PC-9 (cell line): Measurements from ENCODE around the gene PAX8. TPM values are rescaled to one million over a fixed set of nuclear protein-coding genes. Genes with fewer than 3 reads are reported as not detected.

ENCODE experiments used
- BruUV-seq: library from RNA; stranded (reverse); fragments of 400-500 nt; replicated peaks from 2 replicates; lab custom pipeline; 2021; lab: Mats Ljungman, UMichigan
- CTCF ChIA-PET: fragments of 300-600 bp; sonication (Branson Sonifier 250); formaldehyde crosslinking; loops from one replicate; lab custom pipeline; 2022; ENCODE audit warnings: antibody characterized with exemption; lab: Charles Lee
- POLR2A ChIA-PET: fragments of 300-600 bp; sonication (Branson Sonifier 250); formaldehyde crosslinking; loops from one replicate; lab custom pipeline; 2022; ENCODE audit warnings: antibody characterized with exemption; ENCODE audit not compliant: unreplicated experiment; lab: Charles Lee
- DNase-seq, 2 experiments: peaks; one replicate each; pipeline versions ENCODE4 v3.0.0 to v3.0.0-alpha.2; 2015 to 2022; ENCODE audit warnings: mixed read lengths in 1 of 2
- H2AFZ ChIP-seq: fragments of 200-600 bp; sonication (generic); 2 replicates; pipeline ENCODE4 v1.8.1; 2017; ENCODE audit warnings: antibody characterized with exemption
- H3F3A ChIP-seq: fragments of 200-600 bp; sonication (generic); 2 replicates; pipeline ENCODE4 v1.8.1; 2017; ENCODE audit warnings: antibody characterized with exemption, mild to moderate bottlenecking, low read depth; ENCODE audit not compliant: insufficient read depth
- H3K27ac ChIP-seq: fragments of 200-600 bp; sonication (generic); 2 replicates; pipeline ENCODE4 v1.6.1; 2016; ENCODE audit warnings: mixed run types
- H3K27me3 ChIP-seq: fragments of 200-600 bp; sonication (generic); 2 replicates; pipeline ENCODE4 v1.6.1; 2016; ENCODE audit warnings: low read depth, mixed run types; ENCODE audit not compliant: insufficient read depth
- H3K36me3 ChIP-seq: fragments of 200-600 bp; sonication (generic); 2 replicates; pipeline ENCODE4 v1.6.1; 2016; ENCODE audit warnings: low read depth, mixed run types
- H3K4me1 ChIP-seq: fragments of 200-600 bp; sonication (generic); replicated peaks from 2 replicates; pipeline ENCODE4 v1.6.1; 2016; ENCODE audit warnings: mixed run types; ENCODE audit not compliant: insufficient read depth
- H3K4me2 ChIP-seq: fragments of 200-600 bp; sonication (generic); 2 replicates; pipeline ENCODE4 v1.6.1; 2017; ENCODE audit warnings: mixed run types
- H3K4me3 ChIP-seq: fragments of 200-600 bp; sonication (generic); 2 replicates; pipeline ENCODE4 v1.6.1; 2016; ENCODE audit warnings: mixed run types
- H3K79me2 ChIP-seq: fragments of 200-600 bp; sonication (generic); 2 replicates; pipeline ENCODE4 v1.6.1; 2017; ENCODE audit warnings: low read depth, mixed run types
- H3K9me2 ChIP-seq: fragments of 200-600 bp; sonication (generic); 2 replicates; pipeline ENCODE4 v1.8.1; 2017; ENCODE audit warnings: mild to moderate bottlenecking; ENCODE audit not compliant: insufficient read depth
- H3K9me3 ChIP-seq: fragments of 200-600 bp; sonication (generic); 2 replicates; pipeline ENCODE4 v1.8.1; 2016; ENCODE audit warnings: low read depth; ENCODE audit not compliant: insufficient read depth
- H4K20me1 ChIP-seq: fragments of 200-600 bp; sonication (generic); 2 replicates; pipeline ENCODE4 v1.8.1; 2017; ENCODE audit not compliant: insufficient read depth
- EZH2 ChIP-seq: fragments of 200-600 bp; sonication (generic); IDR thresholded peaks from 2 replicates; pipeline ENCODE4 v1.8.0; 2017; ENCODE audit warnings: antibody characterized with exemption, low read depth
- intact Hi-C: fragments of 100-400 bp; cut with micrococcal nuclease; formaldehyde crosslinking; loops from one replicate; pipeline ENCODE4 v1.10.0; 2022; ENCODE audit not compliant: unreplicated experiment
- total RNA-seq: library from RNA; stranded (reverse); gene quantifications from 2 replicates; pipeline ENCODE4 v1.2.3, GENCODE V29; 2021
- TF ChIP-seq, protein P1 (sequence below): fragments of 200-600 bp; sonication (generic); conservative IDR thresholded peaks from 2 replicates; pipeline ENCODE4 v1.6.1; 2017; ENCODE audit warnings: mixed run types, antibody characterized with exemption, mild to moderate bottlenecking, moderate library complexity

The PAX8 gene
- total RNA-seq, 1 experiment from 2014 or later: 5.8 TPM

GRCh38 chr2:113178891-113179290 is 99.8 kb downstream of the PAX8 start:
- no peaks in the 10 kb centered on the region for H3K36me3 ChIP-seq
- no peaks in the 10 kb centered on the region for H3K9me3 ChIP-seq
- H3K4me3 ChIP-seq: no peak overlapping the region
- no TSS peak for BruUV-seq
- no peak overlapping the region for H3K4me2 ChIP-seq
- H3K27ac ChIP-seq: no peak overlapping the region
- no peak for TF ChIP-seq EZH2
- TF ChIP-seq, protein P1, sequence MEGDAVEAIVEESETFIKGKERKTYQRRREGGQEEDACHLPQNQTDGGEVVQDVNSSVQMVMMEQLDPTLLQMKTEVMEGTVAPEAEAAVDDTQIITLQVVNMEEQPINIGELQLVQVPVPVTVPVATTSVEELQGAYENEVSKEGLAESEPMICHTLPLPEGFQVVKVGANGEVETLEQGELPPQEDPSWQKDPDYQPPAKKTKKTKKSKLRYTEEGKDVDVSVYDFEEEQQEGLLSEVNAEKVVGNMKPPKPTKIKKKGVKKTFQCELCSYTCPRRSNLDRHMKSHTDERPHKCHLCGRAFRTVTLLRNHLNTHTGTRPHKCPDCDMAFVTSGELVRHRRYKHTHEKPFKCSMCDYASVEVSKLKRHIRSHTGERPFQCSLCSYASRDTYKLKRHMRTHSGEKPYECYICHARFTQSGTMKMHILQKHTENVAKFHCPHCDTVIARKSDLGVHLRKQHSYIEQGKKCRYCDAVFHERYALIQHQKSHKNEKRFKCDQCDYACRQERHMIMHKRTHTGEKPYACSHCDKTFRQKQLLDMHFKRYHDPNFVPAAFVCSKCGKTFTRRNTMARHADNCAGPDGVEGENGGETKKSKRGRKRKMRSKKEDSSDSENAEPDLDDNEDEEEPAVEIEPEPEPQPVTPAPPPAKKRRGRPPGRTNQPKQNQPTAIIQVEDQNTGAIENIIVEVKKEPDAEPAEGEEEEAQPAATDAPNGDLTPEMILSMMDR: no peak
- no peaks in the 10 kb centered on the region for H3K4me1 ChIP-seq
- no peak overlapping the region for H2AFZ ChIP-seq
- no peaks in the 10 kb centered on the region for H3K79me2 ChIP-seq
- POLR2A ChIA-PET: no interaction called here
- no peaks in the 10 kb centered on the region for H4K20me1 ChIP-seq
- no peaks in the 10 kb centered on the region for H3K9me2 ChIP-seq
- DNase-seq: no peak
- CTCF ChIA-PET: no interaction called here
- no peaks in the 10 kb centered on the region for H3F3A ChIP-seq
- no peaks in the 10 kb centered on the region for H3K27me3 ChIP-seq
- intact Hi-C loops: no loop called here

- no peak for TF ChIP-seq EZH2
- TF ChIP-seq, protein P1: no peak
- Histone ChIP-seq H3K9me2 (no peaks in the 10 kb centered on the region), H3K4me3 (no peak overlapping the region), H3F3A (no peaks in the 10 kb centered on the region), H3K4me1 (no peaks in the 10 kb centered on the region), H2AFZ (no peak overlapping the region), H4K20me1 (no peaks in the 10 kb centered on the region), H3K9me3 (no peaks in the 10 kb centered on the region), H3K27ac (no peak overlapping the region), H3K27me3 (no peaks in the 10 kb centered on the region), H3K79me2 (no peaks in the 10 kb centered on the region), H3K4me2 (no peak overlapping the region), H3K36me3 (no peaks in the 10 kb centered on the region)
- DNase-seq: no peak
- intact Hi-C loops: no loop called here
- CTCF ChIA-PET: interaction anchor here (0.6 kb wide), 1 partner anchor 18 kb away, joined by 5 read pairs; no protein-coding TSS in a partner anchor
- BruUV-seq: no TSS peak
- POLR2A ChIA-PET: interaction anchor here (0.9 kb wide), 1 partner anchor 189 kb away, joined by 9 read pairs; no protein-coding TSS in a partner anchor
Observed at GRCh38 chr2:113178069-113178746, 100.5 kb downstream of the PAX8 start.

DNA sequence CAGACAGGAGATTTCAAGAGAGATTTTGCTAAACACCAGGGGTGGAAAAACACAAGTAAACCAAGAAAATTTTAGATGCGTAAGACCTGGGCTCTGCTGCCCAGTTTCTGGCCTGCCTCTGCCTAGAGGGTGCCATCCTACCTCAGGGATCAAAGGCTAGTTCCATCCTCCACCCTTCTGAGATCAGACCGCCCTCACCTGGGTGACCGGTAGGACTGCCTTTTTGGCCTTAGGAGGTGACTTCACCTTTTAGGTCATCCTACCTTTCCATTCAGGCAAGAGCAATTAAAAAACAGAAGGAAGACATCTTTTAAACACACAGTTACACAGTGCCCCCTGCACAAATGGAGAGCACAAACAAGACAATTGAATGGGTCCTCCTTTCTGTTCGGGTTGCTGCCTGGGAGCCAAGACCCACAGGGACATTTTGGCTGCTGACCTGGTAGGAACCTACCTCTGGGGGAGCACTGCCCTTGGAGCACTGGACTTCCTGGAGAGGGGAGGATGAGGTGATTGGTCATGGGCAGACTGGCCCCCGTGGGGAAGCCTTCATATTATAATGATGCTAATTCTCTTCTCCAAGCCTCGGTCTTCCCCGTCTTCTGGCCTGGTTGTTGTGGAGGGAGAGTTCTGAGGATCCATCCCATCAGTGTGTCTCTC is 101.9 kb downstream of the PAX8 start:
- ChIA-PET POLR2A (no interaction called here), CTCF (no interaction called here)
- no peaks in the 10 kb centered on the region for H3K79me2 ChIP-seq
- DNase-seq: no peak
- H4K20me1 ChIP-seq: no peaks in the 10 kb centered on the region
- H3K9me3 ChIP-seq: no peaks in the 10 kb centered on the region
- H3F3A ChIP-seq: no peaks in the 10 kb centered on the region
- no peak overlapping the region for H3K4me2 ChIP-seq
- H3K4me1 ChIP-seq: no peaks in the 10 kb centered on the region
- no peak overlapping the region for H3K27ac ChIP-seq
- H2AFZ ChIP-seq: no peak overlapping the region
- intact Hi-C loops: no loop called here
- H3K27me3 ChIP-seq: no peaks in the 10 kb centered on the region
- no peaks in the 10 kb centered on the region for H3K36me3 ChIP-seq
- no peak overlapping the region for H3K4me3 ChIP-seq
- BruUV-seq: no TSS peak
- H3K9me2 ChIP-seq: no peaks in the 10 kb centered on the region
- TF ChIP-seq, protein P1: no peak
- no peak for TF ChIP-seq EZH2
